GM12873 (cell line): Measurements from ENCODE around the gene POLA1.

Experiments
- CTCF ChIP-seq: IDR thresholded peaks from 2 replicates; pipeline ENCODE4 v1.5.1; 2012; ENCODE audit warnings: low read depth, mild to moderate bottlenecking, moderate library complexity, low read length, control low read depth; ENCODE audit not compliant: insufficient read depth; ENCODE audit errors: missing control alignments

POLA1 gene

GRCh38 chrX:24768556-24768955 lies 74.8 kb downstream of the POLA1 start:
- TF ChIP-seq CTCF: no peak

- no peak for TF ChIP-seq CTCF
These were observed 80.9 kb downstream of the POLA1 start for GRCh38 chrX:24774650-24775049.

GRCh38 chrX:24775891-24776290 lies 82.2 kb downstream of the POLA1 start:
- no peak for TF ChIP-seq CTCF

DNA sequence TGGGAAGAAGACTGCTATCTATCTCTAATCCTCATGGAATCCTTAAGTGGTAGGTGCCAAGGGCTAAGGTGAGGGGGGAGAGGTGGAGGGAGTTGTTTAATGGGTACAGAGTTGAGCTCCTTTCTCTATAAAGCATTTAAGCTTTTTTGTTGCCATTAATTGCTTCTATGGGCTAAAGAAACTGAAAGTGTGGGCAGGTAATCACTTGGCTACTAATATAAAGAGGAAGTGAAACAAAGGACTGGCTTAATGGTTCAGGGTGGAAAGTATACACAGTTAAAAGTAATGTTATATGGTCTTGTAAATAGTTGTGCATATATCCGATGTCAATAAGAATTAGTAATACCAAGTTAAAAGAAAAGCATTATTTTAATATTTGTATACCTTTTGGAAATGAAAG lies 83.9 kb downstream of the POLA1 start:
- no peak for TF ChIP-seq CTCF

GRCh38 chrX:24782011-24782410 lies 88.3 kb downstream of the POLA1 start:
- no peak for TF ChIP-seq CTCF

DNA sequence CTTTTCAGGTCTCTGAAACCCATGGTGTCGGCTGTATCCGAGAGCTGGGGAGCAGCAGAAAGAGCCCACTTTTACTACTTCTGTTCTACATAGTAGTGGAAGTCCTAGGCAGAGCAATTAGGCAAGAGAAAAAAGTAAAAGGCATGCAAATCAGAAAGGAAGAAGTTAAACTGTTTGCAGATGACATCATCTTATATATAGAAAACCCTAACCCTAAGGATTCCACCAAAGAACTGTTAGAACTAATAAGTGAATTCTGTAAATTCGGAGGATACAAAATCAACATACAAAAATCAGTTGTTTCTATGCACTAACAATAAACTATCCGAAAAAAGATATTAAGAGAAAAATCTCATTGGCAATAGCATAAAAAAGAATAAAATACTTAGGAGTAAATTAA lies 95.3 kb downstream of the POLA1 start:
- no peak for TF ChIP-seq CTCF

DNA sequence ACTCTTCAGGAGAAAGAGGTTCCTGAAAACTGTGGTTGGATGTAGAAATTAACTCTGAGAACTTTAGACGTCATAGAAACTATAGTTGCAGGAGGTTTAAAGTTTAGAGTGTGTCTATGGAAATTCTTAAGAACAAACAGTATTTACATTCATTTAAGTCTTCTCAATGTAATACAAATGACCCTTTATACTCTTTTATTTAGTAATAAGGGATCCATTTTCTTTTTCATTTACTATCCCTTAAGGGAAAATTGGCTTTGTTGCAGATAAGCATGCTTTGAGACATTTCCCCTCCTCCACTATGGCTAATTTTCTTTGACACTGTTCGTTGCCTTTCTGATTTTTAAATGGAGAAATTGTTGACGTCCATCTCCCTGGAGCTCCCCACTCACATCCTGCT lies 96.4 kb downstream of the POLA1 start:
- TF ChIP-seq CTCF: no peak
